Raji (cell line): ENCODE results near the gene STX8.

Source experiments
- POLR2A ChIP-seq: IDR thresholded peaks from 2 replicates; pipeline ENCODE4 v1.6.1; 2011; ENCODE audit warnings: low read depth, low read length, control low read depth; ENCODE audit not compliant: insufficient read depth

Gene STX8

GRCh38 chr17:9209781-9210370 lies 365.7 kb downstream of the STX8 start:
- no peak for TF ChIP-seq POLR2A

- TF ChIP-seq POLR2A: no peak
Measured at GRCh38 chr17:9209347-9209746, 366.3 kb downstream of the STX8 start.

DNA sequence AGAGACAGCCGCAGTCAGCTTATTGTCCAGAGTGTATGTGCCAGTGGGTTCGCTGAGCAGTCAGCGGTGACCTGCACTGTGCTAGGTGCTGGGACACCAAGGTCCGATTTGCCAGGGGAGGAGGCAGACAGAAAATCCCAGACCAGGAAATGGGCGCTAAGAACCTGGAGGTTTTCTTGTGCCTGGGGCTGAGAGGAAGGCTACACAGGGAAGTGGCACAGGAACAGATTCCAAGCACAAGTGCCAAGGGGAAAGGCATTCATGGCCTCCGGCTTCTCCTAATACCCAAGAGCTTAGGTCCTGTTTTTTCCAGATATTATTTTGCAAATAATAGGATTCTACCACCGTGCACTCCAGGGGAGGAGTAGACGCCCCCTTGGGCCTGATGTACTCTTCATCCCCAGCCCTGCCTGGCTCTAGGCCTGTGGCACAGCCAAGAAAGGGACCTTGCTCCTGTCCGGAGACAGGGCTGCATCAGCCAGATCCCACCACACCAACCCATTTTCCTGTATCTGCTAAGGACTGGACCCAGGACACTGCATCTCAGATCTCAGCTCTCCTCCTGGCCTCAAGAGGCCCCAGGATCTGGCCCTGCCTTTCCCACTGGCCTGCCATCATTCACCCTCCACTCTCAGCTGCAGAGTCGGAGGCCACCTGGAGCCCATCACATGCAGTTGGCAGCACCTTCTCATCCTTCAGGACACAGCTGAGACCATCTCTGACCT lies 367.1 kb downstream of the STX8 start:
- TF ChIP-seq POLR2A: no peak

DNA sequence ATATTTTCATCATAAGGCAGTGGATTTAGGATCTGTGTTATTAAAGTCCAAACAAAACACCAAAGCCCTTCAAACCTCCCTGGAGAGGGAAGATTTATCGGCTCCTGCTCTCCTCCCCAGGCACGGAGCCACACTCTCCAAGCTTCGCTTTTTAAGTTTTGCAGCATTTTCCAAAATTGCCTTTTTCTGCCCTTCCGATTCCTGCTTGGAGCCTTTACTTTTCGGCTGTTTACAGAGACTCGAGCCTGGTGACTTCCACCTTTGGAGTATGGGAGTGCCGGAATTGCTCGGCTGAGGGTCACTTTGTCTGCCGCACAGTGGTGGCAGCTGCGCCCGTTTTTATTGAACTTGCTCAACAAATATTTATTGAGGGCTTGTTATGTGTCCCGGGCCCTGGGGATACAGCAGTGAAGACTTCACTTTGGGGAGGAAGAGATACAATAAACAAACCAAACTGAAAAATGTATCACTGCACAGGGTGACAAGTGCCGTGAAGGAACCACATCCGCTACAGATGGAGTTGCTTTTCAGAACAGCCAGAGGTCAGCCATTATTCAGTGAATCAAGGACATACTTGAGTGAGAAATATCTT lies 368.8 kb downstream of the STX8 start:
- TF ChIP-seq POLR2A: no peak

DNA sequence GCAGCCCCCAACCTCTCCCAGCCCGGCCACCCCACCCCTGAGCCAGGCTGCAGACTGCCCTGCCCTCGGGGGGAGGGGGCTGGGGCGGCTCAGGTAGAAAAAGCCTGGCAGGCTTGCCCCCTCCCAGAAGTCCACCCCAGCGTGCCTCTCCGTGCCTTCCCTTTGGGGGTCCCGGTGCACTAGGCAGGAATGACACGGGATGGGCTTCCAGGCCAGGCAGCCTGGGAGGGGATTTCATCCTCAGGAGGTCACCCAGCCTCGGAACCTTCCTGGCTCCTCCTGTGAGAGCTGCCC lies 369.3 kb downstream of the STX8 start:
- TF ChIP-seq POLR2A: no peak

DNA sequence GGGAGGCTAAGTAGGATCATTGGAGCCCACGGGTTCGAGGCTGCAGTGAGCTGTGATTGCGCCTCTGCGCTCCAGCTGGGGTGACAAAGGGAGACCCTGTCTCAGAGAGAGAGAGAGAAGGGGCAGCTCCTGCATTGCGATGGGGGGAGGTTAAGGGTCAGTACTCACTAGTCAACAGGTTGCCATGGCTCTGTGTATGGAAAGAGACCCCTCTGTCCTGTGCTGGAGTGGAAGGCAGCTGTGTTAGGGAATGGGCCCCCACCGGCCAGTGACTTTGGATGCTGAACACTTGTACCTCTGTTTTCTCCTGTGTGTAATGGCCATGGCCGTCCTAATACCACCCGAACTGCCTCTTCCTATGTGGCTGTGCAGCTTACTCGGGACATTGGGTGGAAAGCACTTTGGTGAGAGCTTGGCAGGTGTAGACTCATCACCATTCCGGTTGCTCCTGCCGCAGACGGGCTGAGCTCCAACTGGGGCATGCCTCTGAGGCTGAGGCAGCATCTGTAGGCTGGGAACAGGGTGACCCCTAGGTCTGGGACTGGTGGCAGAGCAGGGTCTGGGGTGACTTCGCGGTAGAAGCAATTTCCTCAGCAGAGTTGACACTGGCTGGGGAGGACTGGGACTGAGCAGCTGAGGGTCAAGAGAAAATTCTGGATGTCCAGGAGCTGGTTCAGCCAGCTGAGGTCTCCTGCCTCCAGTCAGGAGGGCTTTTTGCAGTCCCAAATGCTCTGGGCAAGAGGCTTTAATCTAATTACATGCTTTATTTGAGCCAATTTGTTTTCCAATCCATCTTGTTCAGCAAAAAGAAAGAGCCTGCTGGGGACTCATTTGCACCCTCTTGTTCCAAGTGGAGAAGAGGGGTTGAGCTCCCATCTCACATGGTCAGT lies 369.9 kb downstream of the STX8 start:
- no peak for TF ChIP-seq POLR2A

- no peak for TF ChIP-seq POLR2A
Measured at GRCh38 chr17:9204637-9205329, 370.8 kb downstream of the STX8 start.

DNA sequence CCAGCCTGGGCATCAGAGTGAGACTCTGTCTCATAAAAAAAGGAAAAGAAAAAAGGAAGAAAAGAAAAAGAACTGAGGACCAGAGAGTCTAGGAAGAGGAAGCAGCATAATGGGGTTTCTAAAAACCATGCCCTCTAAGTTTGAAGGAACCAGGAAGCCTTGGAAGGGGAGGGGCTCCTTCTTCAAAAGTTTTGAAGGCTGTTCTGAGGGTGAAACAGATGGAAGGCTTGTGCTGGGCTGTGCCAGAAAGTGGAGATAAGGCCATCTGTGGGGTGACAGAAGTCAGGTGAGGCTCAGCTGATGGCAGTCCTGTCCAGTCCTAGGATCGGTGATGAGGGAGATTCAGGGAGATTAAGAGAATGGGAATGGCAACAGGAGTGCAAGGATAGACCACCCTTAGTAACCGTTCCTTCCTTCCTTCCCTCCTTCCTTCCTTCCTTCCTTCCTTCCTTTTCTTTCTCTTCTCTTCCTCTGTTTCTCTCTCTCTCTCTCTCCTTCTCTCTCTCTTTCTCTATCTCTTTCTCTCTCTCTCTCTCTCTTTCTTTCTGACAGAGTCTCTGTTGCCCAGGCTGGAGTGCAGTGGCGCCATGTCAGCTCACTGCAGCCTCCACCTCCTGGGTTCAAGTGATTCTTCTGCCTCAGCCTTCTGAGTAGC lies 371.7 kb downstream of the STX8 start:
- no peak for TF ChIP-seq POLR2A

DNA sequence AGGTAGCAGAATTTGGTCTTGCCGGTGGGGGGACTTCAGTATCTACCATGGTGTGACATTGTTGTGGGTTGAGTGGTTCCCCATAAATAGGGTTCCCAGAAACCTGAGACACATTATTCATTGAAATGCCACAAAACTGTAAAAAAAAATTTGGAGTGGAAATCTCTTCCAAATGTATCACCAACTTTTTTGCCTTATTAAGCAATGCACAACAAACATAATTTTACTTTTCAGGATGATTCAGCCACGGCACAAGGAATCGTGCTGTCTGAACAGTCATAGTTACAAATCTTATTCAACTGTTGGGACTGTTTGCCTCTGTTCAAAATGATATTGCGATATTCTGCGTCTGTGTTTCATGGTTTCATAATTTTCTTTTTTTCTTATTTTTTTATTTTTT lies 373.1 kb downstream of the STX8 start:
- no peak for TF ChIP-seq POLR2A

GRCh38 chr17:9200699-9201359 lies 374.8 kb downstream of the STX8 start:
- no peak for TF ChIP-seq POLR2A
